ENCODE results near the gene COPS7B. TPM values are rescaled to one million over a fixed set of nuclear protein-coding genes. Genes with fewer than 3 reads are reported as not detected.

The COPS7B gene
- total RNA-seq, 1 experiment from 2014 or later: 57.1 TPM

DNA sequence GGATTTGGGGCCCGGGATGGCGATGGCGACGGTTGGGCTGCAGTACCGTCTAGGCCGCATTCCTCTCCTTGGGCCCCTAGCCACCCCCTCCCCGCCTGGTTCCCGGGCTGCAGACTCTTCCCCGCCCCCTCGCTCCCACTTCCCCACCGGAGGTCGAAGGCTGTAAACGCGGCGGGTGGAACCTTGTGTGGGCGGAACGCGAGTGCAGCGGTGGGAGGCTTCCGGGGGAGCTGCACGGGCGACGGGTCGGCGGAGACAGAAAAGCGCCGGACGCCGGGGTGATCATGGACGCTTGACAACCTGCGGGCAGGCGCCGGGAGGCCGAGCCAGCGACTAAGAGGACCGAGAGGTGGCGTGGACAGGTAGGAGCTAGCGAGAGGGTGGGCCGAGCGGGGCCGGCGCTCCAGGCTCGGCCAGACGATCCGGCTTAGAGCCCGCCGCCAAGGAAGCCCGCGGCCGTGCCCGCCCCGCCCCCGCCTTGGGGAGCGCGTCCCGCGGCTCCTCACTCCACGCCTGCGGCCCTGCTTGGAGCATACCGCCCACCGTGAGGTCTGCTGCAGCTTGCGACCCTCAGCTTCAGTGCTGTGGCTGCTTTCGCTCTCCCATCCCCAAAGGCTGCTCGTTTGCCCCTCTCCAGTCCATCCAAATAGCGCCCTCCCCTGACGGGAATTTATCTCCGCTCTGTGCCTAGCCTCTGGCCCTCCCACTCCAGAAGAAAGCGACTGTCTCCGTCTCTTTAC lies at the start of gene COPS7B (continued):
- TF ChIP-seq ATF1 (CRISPR knock-in tag; IDR thresholded peaks at IDR 0.05) (no peak), SOX15 (CRISPR knock-in tag; IDR thresholded peaks at IDR 0.05) (no peak), CREB1 (CRISPR knock-in tag; IDR thresholded peaks at IDR 0.05) (peak; percentile 12; the same call in 1 of the 2 replicates), ZNF396 (CRISPR knock-in tag; IDR thresholded peaks at IDR 0.05; ENCODE audit: borderline replicate concordance) (no peak), ZNF138 (CRISPR knock-in tag; conservative IDR thresholded peaks at IDR 0.05) (no peak; the same call in 1 of the 2 replicates), RORB (CRISPR knock-in tag; IDR thresholded peaks at IDR 0.05) (no peak), ZNF423 (CRISPR knock-in tag; IDR thresholded peaks at IDR 0.05) (peak; percentile 39), HMGA2 (CRISPR knock-in tag; IDR thresholded peaks at IDR 0.05) (no peak), ELF4 (CRISPR knock-in tag; IDR thresholded peaks at IDR 0.05; ENCODE audit: low read depth) (0 out of 2 replicates have a peak, but pooled peaks have one; percentile 19), SMAD4 (CRISPR knock-in tag; IDR thresholded peaks at IDR 0.05) (peak; percentile 18; the same call in 1 of the 2 replicates), SP1 (CRISPR knock-in tag; conservative IDR thresholded peaks at IDR 0.05) (peak; percentile 94), NR3C1 (CRISPR knock-in tag; conservative IDR thresholded peaks at IDR 0.05; ENCODE audit: low read depth) (0 out of 2 replicates have a peak, but pooled peaks have one; percentile 46), EMX1 (CRISPR knock-in tag; IDR thresholded peaks at IDR 0.05) (0 out of 2 replicates have a peak, but pooled peaks have one; percentile 51)
- TF ChIP-seq, protein P1, sequence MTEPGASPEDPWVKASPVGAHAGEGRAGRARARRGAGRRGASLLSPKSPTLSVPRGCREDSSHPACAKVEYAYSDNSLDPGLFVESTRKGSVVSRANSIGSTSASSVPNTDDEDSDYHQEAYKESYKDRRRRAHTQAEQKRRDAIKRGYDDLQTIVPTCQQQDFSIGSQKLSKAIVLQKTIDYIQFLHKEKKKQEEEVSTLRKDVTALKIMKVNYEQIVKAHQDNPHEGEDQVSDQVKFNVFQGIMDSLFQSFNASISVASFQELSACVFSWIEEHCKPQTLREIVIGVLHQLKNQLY (CRISPR knock-in tag; IDR thresholded peaks at IDR 0.05): no peak
- TF ChIP-seq, protein P2, sequence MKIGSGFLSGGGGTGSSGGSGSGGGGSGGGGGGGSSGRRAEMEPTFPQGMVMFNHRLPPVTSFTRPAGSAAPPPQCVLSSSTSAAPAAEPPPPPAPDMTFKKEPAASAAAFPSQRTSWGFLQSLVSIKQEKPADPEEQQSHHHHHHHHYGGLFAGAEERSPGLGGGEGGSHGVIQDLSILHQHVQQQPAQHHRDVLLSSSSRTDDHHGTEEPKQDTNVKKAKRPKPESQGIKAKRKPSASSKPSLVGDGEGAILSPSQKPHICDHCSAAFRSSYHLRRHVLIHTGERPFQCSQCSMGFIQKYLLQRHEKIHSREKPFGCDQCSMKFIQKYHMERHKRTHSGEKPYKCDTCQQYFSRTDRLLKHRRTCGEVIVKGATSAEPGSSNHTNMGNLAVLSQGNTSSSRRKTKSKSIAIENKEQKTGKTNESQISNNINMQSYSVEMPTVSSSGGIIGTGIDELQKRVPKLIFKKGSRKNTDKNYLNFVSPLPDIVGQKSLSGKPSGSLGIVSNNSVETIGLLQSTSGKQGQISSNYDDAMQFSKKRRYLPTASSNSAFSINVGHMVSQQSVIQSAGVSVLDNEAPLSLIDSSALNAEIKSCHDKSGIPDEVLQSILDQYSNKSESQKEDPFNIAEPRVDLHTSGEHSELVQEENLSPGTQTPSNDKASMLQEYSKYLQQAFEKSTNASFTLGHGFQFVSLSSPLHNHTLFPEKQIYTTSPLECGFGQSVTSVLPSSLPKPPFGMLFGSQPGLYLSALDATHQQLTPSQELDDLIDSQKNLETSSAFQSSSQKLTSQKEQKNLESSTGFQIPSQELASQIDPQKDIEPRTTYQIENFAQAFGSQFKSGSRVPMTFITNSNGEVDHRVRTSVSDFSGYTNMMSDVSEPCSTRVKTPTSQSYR (CRISPR knock-in tag; IDR thresholded peaks at IDR 0.05): peak; percentile 61; the same call in 1 of the 2 replicates
- TF ChIP-seq, protein P3, sequence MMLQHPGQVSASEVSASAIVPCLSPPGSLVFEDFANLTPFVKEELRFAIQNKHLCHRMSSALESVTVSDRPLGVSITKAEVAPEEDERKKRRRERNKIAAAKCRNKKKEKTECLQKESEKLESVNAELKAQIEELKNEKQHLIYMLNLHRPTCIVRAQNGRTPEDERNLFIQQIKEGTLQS (CRISPR knock-in tag; conservative IDR thresholded peaks at IDR 0.05): no peak
- TF ChIP-seq, protein P4, sequence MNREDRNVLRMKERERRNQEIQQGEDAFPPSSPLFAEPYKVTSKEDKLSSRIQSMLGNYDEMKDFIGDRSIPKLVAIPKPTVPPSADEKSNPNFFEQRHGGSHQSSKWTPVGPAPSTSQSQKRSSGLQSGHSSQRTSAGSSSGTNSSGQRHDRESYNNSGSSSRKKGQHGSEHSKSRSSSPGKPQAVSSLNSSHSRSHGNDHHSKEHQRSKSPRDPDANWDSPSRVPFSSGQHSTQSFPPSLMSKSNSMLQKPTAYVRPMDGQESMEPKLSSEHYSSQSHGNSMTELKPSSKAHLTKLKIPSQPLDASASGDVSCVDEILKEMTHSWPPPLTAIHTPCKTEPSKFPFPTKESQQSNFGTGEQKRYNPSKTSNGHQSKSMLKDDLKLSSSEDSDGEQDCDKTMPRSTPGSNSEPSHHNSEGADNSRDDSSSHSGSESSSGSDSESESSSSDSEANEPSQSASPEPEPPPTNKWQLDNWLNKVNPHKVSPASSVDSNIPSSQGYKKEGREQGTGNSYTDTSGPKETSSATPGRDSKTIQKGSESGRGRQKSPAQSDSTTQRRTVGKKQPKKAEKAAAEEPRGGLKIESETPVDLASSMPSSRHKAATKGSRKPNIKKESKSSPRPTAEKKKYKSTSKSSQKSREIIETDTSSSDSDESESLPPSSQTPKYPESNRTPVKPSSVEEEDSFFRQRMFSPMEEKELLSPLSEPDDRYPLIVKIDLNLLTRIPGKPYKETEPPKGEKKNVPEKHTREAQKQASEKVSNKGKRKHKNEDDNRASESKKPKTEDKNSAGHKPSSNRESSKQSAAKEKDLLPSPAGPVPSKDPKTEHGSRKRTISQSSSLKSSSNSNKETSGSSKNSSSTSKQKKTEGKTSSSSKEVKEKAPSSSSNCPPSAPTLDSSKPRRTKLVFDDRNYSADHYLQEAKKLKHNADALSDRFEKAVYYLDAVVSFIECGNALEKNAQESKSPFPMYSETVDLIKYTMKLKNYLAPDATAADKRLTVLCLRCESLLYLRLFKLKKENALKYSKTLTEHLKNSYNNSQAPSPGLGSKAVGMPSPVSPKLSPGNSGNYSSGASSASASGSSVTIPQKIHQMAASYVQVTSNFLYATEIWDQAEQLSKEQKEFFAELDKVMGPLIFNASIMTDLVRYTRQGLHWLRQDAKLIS (CRISPR knock-in tag; IDR thresholded peaks at IDR 0.05; ENCODE audit: borderline replicate concordance): peak; percentile 94; the same call in 1 of the 2 replicates
- TF ChIP-seq, protein P5, sequence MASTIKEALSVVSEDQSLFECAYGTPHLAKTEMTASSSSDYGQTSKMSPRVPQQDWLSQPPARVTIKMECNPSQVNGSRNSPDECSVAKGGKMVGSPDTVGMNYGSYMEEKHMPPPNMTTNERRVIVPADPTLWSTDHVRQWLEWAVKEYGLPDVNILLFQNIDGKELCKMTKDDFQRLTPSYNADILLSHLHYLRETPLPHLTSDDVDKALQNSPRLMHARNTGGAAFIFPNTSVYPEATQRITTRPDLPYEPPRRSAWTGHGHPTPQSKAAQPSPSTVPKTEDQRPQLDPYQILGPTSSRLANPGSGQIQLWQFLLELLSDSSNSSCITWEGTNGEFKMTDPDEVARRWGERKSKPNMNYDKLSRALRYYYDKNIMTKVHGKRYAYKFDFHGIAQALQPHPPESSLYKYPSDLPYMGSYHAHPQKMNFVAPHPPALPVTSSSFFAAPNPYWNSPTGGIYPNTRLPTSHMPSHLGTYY (CRISPR knock-in tag; IDR thresholded peaks at IDR 0.05): peak; percentile 71; the same call in 1 of the 2 replicates
- TF ChIP-seq, protein P6, sequence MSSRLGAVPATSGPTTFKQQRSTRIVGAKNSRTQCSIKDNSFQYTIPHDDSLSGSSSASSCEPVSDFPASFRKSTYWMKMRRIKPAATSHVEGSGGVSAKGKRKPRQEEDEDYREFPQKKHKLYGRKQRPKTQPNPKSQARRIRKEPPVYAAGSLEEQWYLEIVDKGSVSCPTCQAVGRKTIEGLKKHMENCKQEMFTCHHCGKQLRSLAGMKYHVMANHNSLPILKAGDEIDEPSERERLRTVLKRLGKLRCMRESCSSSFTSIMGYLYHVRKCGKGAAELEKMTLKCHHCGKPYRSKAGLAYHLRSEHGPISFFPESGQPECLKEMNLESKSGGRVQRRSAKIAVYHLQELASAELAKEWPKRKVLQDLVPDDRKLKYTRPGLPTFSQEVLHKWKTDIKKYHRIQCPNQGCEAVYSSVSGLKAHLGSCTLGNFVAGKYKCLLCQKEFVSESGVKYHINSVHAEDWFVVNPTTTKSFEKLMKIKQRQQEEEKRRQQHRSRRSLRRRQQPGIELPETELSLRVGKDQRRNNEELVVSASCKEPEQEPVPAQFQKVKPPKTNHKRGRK (CRISPR knock-in tag; IDR thresholded peaks at IDR 0.05; ENCODE audit: borderline replicate concordance): 0 out of 2 replicates have a peak, but pooled peaks have one; percentile 43
- TF ChIP-seq, protein P7, sequence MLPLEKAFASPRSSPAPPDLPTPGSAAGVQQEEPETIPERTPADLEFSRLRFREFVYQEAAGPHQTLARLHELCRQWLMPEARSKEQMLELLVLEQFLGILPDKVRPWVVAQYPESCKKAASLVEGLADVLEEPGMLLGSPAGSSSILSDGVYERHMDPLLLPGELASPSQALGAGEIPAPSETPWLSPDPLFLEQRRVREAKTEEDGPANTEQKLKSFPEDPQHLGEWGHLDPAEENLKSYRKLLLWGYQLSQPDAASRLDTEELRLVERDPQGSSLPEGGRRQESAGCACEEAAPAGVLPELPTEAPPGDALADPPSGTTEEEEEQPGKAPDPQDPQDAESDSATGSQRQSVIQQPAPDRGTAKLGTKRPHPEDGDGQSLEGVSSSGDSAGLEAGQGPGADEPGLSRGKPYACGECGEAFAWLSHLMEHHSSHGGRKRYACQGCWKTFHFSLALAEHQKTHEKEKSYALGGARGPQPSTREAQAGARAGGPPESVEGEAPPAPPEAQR (CRISPR knock-in tag; IDR thresholded peaks at IDR 0.05): no peak
- TF ChIP-seq, protein P8, sequence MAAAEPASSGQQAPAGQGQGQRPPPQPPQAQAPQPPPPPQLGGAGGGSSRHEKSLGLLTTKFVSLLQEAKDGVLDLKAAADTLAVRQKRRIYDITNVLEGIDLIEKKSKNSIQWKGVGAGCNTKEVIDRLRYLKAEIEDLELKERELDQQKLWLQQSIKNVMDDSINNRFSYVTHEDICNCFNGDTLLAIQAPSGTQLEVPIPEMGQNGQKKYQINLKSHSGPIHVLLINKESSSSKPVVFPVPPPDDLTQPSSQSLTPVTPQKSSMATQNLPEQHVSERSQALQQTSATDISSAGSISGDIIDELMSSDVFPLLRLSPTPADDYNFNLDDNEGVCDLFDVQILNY (CRISPR knock-in tag; IDR thresholded peaks at IDR 0.05): peak; percentile 83; the same call in 1 of the 2 replicates
- TF ChIP-seq, protein P9, sequence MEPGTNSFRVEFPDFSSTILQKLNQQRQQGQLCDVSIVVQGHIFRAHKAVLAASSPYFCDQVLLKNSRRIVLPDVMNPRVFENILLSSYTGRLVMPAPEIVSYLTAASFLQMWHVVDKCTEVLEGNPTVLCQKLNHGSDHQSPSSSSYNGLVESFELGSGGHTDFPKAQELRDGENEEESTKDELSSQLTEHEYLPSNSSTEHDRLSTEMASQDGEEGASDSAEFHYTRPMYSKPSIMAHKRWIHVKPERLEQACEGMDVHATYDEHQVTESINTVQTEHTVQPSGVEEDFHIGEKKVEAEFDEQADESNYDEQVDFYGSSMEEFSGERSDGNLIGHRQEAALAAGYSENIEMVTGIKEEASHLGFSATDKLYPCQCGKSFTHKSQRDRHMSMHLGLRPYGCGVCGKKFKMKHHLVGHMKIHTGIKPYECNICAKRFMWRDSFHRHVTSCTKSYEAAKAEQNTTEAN (CRISPR knock-in tag; IDR thresholded peaks at IDR 0.05): peak; percentile 78; the same call in 1 of the 2 replicates

All from WTC11 (cell line).